ENCODE data around the gene TNNT3. TPM values are rescaled to one million over a fixed set of nuclear protein-coding genes. Genes with fewer than 3 reads are reported as not detected.

TNNT3 gene
- total RNA-seq, 1 donor from 2014 or later = 30.7 TPM

DNA sequence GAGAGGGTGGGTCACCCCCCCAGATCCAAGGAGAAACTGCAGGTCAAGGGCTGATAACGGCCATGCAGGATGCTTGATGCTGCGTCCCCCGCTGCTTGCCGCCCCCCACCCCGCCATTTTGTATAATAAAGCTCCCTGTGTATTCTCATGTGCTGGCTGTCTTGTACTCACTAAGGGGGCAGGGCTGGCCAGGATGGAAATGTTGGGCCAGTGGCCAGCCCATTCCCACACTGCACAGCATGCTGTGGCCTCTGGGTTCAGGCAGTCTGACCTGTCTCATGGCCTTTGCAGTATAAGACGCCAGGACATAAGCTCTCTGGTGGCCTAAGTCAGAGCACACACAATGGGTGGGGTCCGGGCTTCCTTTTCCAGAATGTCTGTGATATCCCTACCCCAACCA lies 27.4 kb upstream of the TNNT3 start:
- Histone ChIP-seq H3K4me1 (peaks cover 26% of the 10 kb centered on the region), H3K27ac (replicated peaks) (peak overlapping the region; percentile 51), H3K9me3 (replicated peaks) (no peaks in the 10 kb centered on the region), H3K27me3 (ENCODE audit: low read depth) (no peaks in the 10 kb centered on the region), H3K36me3 (peaks cover 17% of the 10 kb centered on the region), H3K4me3 (no peak overlapping the region)
- TF ChIP-seq CTCF (IDR thresholded peaks at IDR 0.05; ENCODE audit: borderline replicate concordance) = no peak
- no peak for DNase-seq
- intact Hi-C loops (cut with micrococcal nuclease) = loop anchor here (10.0 kb wide), 1 partner anchor 53 kb away; the partner anchor contains the start of gene MRPL23

DNA sequence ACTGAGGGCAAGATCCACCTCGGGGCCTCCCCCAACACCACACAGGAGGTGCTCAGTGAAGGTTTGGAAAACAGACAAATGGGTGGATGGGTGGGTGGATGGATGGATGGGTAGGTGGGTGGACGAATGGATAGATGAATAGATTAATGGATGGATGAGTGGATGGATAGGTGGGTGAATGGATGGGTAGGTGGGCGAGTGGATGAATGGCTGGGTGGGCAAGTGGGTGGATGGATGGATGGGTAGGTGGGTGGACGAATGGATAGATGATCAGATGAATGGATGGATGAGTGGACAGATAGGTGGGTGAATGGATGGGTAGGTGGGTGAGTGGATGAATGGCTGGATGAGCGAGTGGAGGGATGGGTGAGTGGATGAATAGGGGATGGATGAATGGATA lies 26.9 kb upstream of the TNNT3 start:
- intact Hi-C loops (cut with micrococcal nuclease) = loop anchor here (10.0 kb wide), 1 partner anchor 52 kb away; the partner anchor contains the start of gene MRPL23
- TF ChIP-seq CTCF (IDR thresholded peaks at IDR 0.05; ENCODE audit: borderline replicate concordance) = no peak
- no peak overlapping the region for H3K4me3 ChIP-seq
- DNase-seq = no peak
- no peaks in the 10 kb centered on the region for H3K27me3 ChIP-seq (ENCODE audit: low read depth)
- peaks cover 26% of the 10 kb centered on the region for H3K4me1 ChIP-seq
- peak overlapping the region; percentile 51 for H3K27ac ChIP-seq (replicated peaks)
- H3K9me3 ChIP-seq (replicated peaks) = no peaks in the 10 kb centered on the region
- peaks cover 14% of the 10 kb centered on the region for H3K36me3 ChIP-seq

DNA sequence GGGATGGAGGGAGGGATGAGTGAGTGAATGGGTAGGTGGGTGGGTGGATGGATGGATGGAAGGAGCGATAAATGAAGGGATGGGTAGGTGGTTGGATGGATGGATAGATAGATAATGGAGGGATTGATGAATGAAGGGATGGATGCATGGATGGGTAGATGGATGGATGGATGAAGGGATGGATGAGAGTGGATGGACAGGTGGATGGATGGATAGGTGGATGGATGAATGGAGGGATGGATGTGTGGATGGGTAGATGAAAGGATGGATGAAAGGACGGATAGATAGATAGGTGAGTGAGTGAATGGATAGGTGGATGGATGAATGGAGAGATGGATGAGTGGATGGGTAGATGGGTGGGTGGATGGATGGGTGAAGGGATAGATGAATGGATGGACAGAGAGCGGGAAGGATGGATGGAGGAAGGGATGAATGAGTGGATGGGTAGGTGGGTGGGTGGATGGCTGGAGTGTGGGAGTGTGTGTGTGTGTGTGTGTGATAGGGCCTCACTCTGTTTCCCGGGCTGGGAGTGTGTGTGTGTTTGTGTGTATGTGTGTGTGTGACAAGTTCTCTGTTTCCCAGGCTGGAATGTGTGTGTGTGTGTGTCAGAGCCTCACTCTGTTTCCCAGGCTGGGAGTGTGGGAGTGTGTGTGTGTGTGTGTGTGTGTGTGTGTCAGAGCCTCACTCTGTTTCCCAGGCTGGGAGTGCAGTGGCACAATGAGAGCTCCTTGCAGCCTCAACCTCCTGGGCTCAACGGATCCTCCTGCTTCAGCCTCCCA lies 25.7 kb upstream of the TNNT3 start:
- DNase-seq = no peak
- Histone ChIP-seq H3K36me3 (peaks cover 3% of the 10 kb centered on the region), H3K27ac (replicated peaks) (no peak overlapping the region), H3K27me3 (ENCODE audit: low read depth) (no peaks in the 10 kb centered on the region), H3K4me1 (peaks cover 15% of the 10 kb centered on the region), H3K4me3 (peak overlapping the region; percentile 34), H3K9me3 (replicated peaks) (no peaks in the 10 kb centered on the region)
- intact Hi-C loops (cut with micrococcal nuclease) = loop anchor here (1.0 to 10.0 kb wide), 2 partner anchors 23 to 51 kb away; partner anchors contain the start of gene MRPL23
- TF ChIP-seq CTCF (IDR thresholded peaks at IDR 0.05; ENCODE audit: borderline replicate concordance) = no peak

- Histone ChIP-seq H3K4me1 (peaks cover 10% of the 10 kb centered on the region), H3K4me3 (no peak overlapping the region), H3K27ac (replicated peaks) (no peak overlapping the region), H3K27me3 (ENCODE audit: low read depth) (no peaks in the 10 kb centered on the region), H3K36me3 (no peaks in the 10 kb centered on the region), H3K9me3 (replicated peaks) (no peaks in the 10 kb centered on the region)
- TF ChIP-seq CTCF (IDR thresholded peaks at IDR 0.05; ENCODE audit: borderline replicate concordance) = no peak
- intact Hi-C loops (cut with micrococcal nuclease) = loop anchor here (10.0 kb wide), 1 partner anchor 50 kb away; the partner anchor contains the start of gene MRPL23
- DNase-seq = no peak
Measured at GRCh38 chr11:1894759-1895158, 24.7 kb upstream of the TNNT3 start.

DNA sequence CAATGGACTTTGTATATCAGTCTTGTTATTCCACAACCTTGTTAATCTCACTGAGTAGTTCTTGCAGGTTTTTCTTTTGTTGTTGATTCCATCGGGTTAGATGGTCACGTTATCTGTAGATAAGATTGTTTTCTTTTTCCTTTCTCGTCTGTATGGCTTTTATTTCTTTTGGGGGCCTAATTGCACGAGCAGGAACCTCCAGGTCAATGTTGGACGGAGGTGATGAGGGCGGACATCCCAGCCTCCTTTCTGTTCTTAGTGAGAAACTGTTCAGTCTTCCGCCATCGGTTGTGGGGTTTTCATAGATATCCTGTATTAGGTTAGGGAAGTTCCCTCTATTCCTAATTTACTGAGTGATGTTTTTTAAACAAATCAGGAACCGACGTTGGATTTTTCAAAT lies 23.0 kb upstream of the TNNT3 start:
- peaks cover 3% of the 10 kb centered on the region for H3K4me1 ChIP-seq
- no peaks in the 10 kb centered on the region for H3K9me3 ChIP-seq (replicated peaks)
- no peak for TF ChIP-seq CTCF (IDR thresholded peaks at IDR 0.05; ENCODE audit: borderline replicate concordance)
- intact Hi-C loops (cut with micrococcal nuclease) = loop anchor here (10.0 kb wide), 1 partner anchor 48 kb away; the partner anchor contains the start of gene MRPL23
- no peak overlapping the region for H3K4me3 ChIP-seq
- no peaks in the 10 kb centered on the region for H3K27me3 ChIP-seq (ENCODE audit: low read depth)
- no peaks in the 10 kb centered on the region for H3K36me3 ChIP-seq
- H3K27ac ChIP-seq (replicated peaks) = no peak overlapping the region
- no peak for DNase-seq
